GM19239 (cell line): ENCODE results near the gene FBXW2.

Experiments used
- DNase-seq: peaks from one replicate; pipeline ENCODE4 v3.0.0; 2011; ENCODE audit warnings: low spot score; ENCODE audit not compliant: insufficient read length
- FAIRE-seq: peaks from 2 replicates; lab custom pipeline; 2011; peaks lifted over from hg19 to GRCh38; lab: Jason Lieb, UNC

The FBXW2 gene

DNA sequence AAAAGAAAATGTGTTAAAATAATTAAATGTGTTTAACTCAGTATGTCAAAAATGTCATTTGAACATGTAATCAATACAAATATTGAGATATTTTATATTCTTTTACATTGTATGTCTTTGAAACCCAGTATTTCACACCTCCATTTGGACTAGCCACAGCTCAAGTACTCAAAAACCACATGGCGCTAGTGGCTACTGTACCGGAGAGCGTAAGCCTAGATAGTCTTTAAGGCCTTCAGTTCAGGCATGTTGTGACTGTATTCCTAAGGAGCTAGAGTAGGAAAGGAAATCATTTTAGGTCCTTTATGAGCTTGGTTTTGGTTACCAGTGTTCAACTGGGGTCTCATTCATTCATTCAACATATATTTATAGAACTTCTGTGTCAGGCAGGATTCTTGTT, 12.8 kb downstream of the FBXW2 start:
- DNase-seq (no peak), FAIRE-seq (no peak)

DNA sequence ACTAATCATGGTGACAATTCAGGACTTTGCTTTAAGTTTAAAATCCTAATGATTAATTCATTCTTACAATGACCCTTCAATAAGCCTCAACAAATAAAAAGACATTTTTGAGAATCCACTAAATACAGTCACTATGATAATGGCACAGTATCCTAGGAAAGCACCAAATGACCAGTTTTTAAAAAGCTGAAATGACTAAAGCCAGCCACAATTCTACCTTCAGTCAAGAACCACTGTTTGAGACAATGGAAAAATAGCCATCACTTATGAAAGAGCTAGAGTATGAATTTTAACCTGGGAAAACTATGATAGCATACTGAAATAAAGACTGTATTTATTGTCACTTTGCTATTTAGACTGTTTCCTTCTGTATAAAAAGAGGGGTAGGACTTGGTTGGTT, 14.0 kb downstream of the FBXW2 start:
- FAIRE-seq (no peak), DNase-seq (no peak)

DNA sequence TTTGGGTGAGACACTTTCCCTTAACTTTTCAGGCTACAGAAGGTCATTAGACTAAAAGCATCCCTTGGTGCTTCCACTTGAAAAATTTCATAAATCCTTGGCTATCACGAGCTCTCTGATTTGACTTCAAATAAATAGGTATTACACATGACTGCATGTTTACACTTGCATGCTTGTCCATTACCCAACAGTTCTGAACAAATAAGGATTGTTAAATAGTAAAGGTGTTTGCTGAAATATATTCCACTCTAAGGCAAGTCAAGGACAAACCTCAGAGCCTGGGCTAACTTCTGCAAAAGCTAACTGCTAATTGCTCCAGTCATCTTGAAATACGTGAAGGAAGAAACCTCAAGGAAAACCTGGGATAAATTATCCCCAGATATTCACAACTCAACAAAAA, 14.5 kb downstream of the FBXW2 start:
- DNase-seq (no peak), FAIRE-seq (no peak)

DNA sequence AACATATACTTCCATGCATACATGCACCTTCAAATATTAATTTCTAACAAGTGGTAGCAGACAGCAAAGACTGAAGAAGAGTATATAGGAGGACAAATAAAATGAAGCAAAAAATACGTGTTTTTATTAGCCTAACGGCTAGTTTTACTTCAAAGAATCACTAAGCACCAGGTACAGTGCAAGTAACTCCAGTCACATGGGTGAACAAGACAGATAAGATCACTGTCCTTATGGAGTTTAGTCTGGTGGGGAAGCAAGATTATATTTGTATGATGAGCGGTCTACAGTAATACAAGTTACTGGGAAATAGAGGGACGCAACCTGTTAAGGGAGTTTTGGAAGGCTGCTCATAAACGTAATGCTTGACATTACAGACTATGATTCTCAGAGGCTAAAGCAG, 16.0 kb downstream of the FBXW2 start:
- DNase-seq (no peak), FAIRE-seq (no peak)

DNA sequence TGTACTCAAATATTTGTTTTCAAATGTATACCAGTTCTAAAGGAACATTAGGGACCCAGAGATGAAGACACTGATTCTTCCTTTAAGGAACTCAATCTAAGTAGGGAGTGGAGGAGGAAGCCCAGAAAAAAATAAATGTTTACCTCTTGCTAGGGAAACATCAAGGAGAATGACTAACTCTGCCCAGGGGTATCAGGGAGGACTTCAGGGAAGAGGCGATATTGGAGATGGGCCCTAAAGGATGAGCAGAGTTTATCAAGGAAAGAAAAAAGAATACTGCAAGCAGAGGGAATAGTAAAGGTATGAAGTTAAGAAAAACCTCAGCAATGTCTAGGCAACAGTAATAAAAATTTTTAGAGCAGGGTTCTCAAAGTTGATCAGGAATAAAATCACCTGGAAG, 16.4 kb downstream of the FBXW2 start:
- FAIRE-seq (no peak), DNase-seq (no peak)

DNA sequence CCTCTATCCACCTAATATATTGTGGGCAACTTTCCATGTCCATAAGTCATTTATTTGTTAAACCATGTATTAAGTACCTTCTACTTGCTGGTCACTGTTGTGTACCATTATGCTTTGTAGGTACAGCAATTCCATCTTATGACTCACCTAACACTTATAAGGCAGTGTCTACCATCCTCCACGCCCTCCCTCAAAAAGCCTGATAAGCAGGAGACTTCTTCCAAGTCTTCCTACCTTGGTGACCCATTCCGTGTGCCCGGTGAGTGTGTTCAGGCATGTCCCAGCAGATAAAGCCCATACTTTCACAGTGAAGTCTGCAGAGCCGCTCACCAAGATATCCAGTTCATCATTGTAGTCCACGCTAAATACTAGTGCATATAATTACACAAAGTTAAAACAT, 17.4 kb downstream of the FBXW2 start:
- FAIRE-seq, result no peak
- DNase-seq, result no peak

DNA sequence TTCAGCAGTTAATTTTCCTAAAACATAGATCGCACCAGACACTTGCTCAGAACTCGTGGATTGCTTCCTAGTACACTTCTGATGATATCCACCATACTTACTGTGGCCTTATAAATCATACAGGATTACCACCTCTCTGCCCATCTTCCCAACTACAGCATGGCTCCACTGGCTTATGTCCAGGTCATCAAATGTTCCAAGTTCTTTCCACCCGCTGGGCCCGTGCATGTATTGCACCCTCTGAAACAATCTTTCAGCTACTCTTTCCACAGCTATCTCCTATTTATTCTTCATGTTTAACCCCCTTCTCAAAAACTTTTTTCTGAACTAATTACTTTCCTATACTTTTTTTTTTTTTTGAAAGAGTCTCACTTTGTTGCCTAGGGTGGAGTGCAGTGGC, 18.5 kb downstream of the FBXW2 start:
- DNase-seq, result no peak
- FAIRE-seq, result no peak

DNA sequence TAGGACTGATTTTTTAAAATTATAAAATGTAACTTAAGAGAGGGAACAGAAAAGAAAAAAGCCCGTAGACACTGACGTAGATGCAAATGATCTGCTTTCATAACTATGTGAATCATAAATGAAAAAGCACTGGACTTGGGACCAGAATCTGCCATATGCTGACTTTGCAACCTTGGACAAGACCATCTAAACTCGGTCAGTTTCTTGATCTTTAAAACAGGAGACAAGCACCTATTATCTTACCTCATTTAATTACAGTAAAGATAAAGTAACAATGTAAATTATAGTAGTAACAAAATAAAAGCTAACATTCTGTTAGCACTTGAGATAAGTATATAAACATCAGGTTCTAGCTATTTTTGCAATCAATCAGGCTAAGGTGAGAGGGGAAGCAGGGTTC, 20.0 kb downstream of the FBXW2 start:
- no peak for FAIRE-seq

DNA sequence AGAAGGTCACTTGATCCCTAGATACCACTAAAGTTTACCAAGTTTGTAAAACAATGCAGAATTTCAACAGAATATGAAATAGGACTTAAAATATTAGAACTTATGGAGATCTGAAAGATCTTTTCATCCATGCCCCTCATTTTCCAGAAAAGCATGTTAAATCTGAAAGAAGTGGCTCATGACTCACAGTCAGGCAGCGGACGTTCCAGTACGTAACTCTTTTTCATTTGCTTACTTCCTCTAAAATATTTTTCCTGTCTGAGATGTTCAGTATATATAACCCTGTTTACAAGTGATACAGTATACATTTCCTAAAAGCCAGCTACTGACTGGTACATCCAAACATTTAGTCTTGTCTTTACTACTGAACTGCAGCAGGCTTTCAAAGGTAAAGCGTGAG, 22.3 kb downstream of the FBXW2 start:
- DNase-seq (no peak), FAIRE-seq (no peak)

More for the DNA sequence above, 20.0 kb downstream of the FBXW2 start:
- no peak for DNase-seq

DNA sequence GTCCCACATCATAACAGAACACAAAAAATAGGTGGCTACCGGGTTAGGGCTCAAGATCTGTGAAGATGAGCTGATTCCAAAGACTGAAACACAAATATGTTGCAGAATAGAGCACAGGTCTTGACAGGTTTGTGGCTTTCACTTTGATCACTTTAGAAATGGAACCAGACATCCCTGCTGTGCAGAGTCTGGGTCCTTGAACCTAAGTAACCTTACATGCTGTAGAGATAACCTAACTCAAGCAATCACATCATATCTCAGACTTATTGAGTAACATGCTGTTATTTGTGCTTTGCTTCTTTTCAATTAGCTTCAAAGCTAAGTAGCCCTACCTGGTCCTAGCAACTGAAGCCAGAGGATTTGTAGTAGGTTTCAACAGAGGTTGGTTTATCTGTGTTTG, 24.3 kb downstream of the FBXW2 start:
- DNase-seq (no peak), FAIRE-seq (no peak)

DNA sequence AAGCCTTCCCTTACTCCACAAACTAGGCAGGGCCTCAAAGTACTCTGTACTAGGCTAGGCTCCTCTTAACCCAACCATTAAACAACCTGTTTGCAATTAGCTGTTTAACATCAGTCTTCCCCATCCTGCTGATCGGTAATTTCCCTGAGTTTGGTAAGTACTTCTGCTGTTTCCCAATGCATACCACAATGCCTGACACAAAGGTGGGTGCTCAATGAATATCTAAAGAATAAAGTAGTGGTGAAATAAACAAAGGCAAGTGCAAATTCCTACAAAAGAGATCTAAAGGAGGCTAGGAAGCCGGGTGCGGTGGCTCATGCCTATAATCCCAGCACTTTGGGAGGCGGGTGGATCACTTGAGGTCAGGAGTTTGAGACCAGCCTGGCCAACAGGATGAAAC, 25.0 kb downstream of the FBXW2 start:
- FAIRE-seq, result no peak

DNA sequence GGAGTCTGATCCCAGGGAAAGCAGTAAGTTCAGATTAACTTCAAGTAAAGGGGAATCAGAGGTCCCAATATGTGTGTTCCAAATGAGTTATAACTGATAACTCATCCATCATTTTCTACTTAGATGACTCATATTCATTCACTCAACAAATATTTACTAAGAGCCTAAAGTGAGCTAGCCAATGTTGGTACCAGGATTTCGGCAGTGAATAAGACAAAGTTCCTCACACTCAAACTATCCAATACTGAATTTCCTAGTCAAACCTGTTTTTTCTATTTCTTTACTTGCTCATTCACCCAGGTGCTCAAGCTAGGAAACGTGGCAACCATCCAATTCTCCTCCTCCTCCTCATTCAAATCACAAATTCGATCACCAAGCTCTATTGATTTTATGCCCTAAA, 25.8 kb downstream of the FBXW2 start:
- FAIRE-seq (no peak), DNase-seq (no peak)

More for the DNA sequence above, 25.0 kb downstream of the FBXW2 start:
- DNase-seq, result no peak

DNA sequence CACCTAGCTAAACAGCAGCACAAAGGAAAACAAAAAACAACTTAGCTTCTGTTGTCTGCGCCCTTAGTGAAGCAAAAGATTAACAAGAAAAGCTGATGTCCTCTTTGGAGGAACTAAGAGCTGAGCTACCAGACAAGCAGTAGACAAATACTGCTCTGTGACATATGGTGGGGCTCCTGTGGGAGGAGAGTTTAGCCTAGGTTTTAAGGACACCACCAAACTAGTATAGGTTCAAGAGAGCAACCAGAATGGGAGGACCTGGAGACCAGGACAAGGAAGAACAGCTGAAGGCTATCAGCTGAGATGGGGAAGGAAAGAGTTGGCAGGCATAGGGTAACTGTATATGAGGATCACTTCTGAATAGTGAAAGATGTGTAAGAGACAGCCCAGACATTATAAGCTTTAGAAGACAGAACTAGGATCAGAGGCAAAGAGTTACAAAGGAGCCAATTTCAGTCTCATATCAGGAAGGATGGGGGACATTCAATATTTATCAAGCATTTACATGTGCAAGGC, 27.2 kb downstream of the FBXW2 start:
- no peak for FAIRE-seq
- no peak for DNase-seq

DNA sequence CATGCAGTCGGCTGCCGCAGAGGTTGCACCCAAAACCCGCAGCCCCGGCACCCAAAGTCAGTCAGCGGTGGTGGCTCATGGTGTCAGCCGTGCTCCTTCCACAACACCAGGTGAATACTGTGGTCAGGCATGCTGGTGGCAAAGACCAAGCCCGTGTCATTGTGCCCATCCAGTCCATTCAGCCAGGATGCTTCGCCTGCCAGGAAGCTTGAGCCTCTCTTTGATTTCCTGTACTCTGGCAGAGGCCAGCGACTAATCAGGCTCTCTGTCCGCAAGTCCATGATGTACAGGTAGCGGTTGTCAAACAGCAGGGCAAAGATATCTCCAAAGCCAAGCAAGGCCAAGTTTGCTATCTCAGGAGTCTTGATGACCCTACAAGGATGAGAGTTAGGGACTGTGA, 28.7 kb downstream of the FBXW2 start:
- DNase-seq (no peak), FAIRE-seq (no peak)

DNA sequence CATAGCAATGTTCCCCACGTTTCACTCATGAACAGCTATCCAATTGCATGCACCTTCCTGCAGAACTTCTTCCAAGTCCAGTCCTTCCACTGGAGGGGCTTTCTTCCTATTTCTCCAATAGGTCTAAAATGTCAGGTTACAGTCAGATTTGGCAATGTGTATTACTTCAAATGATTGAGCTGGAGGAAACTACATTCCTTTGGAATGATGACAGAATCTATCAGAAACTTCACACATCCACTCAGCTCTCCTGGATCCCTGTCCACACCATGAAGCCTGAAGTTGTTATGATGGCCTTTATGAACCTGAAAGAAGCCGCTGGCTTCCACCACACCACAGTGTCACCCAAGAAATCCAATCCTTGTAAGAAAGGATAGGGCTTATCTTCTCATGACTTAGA, 32.2 kb downstream of the FBXW2 start:
- no peak for FAIRE-seq
- no peak for DNase-seq

DNA sequence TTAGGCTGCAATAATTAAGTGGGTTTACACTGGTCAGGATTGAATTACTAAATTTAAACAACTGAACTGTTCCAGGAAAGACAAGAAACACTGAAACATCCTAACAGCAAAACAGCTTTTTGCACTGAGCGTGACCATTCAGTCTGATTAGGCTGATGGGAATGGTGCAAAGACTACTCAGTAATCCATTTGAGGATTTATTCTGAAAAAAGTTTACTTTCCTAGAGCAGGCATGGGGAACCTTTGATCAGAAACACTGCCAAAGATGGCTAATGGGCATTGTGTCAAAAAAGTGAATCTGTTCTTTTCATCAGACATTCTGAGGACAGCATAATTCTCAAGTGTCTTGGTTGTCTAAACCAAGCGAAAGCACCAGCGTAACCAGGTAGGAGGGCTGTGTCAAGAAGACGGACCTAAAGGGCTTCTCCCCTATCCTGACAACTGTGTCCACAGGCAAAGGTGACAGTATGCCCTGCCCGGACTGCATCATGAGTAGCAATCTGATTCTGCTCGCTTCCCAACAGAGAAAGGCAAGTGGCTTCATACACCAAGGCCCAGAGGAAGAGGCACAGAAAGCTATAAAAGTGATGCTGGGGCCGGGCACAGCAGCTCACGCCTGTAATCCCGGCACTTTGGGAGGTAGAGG, 33.3 kb downstream of the FBXW2 start:
- DNase-seq, result no peak
- no peak for FAIRE-seq

DNA sequence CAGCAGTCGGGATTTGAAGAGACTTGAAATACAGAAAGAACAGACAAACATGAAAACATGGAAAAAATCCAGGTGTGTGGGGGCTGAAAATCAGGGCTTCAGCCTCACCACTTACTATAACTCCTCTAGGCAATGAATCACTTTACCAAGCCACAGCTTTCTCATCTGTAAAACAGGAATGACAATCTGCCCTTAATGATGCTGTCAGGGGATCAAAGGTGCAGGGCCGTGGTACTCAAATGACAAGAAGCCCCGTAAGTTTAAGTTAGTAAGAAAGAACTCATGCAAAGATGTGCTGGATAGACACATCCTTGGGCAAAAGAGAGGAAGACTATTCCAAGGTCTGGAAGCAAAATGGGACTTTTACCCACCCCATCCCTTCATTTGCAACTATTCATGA, 34.7 kb downstream of the FBXW2 start:
- FAIRE-seq (no peak), DNase-seq (no peak)

DNA sequence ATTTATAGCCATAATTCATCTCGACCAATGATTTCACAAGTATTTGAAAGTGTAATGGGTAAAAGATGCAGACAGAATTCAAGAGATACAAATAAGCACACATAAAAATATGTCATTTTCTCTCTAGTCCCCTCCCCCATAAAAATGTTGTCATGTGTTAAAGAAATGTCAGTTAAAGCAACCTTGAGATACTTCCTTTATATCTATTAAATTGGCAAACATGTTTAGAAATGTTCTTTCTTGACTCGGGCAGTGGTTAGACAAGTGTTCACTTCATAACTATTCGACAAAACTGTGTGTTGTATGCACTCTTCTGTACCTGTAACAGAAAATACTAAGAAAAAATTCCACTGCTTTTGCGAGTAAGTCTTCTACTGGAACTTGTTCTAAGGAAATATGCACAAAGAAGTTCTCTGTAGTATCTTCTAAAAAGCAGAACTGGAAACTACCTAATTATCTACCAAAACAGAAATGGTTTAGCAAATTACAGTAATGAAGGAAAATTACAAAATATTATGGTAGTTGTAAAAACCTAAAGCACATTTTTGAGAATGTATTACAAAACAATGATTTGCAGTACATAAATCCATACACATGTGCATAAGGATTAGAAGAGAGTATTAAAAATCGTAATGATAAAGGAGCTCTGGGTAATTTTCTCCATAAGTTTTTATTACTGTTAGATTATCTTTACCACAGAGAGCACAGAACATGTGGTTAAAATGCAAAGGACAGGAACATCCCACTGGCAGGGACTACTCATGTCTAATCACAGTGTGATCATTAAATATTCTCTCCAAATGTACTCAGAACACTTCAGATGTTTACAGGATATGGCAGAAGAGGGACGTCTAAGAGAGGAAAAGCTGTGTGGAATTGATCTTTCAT, 35.9 kb downstream of the FBXW2 start:
- no peak for DNase-seq

DNA sequence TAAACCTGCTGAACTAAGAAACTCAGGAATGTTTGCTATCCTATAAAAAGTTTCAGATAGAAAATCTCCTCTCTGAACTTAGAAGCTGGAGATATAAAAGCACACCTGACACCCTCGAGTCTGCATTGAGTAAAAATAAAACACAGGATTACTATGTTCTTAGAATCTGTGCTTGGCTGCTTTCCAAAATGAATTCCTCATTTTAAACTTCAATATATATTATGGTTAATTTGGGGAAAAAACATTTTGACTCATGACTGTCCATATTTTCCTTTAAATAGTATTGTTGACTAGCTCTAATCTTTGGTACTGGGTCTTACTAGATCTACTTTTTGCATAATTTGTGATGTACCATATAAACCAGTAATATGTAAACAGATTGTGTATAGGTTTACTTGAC, 36.7 kb downstream of the FBXW2 start:
- no peak for FAIRE-seq

More for the DNA sequence above, 35.9 kb downstream of the FBXW2 start:
- no peak for FAIRE-seq

DNA sequence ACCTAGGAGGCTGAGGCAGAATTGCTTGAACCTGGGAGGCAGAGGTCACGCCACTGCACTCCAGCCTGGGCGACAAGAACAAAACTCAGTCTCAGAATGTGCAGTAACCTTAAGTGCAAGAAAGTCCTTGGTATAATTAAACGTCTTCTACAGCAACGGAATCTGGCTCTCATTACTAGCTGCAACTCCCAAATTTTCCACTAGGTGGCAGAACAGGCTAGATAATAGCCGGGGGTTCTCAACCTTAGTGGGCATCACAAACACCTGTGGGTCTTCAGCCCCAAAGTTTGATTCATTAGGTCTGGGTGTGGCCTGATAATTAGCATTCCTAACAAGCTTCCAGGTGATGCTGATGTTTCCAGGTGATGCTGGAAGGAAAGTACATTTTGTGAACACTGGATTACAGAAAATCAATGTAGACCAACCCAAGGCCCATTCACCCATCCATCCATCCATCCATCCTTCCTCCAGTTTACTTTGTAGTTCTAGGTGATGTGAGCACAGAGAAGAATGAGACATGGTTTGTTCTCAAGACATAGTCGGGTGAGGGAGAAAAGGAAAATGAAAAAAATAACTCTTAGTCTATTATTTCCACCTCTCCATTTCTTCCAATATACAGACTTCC, 37.3 kb downstream of the FBXW2 start:
- FAIRE-seq, result peak; percentile 97
- DNase-seq, result peak; percentile 58

More for the DNA sequence above, 36.7 kb downstream of the FBXW2 start:
- DNase-seq, result no peak

DNA sequence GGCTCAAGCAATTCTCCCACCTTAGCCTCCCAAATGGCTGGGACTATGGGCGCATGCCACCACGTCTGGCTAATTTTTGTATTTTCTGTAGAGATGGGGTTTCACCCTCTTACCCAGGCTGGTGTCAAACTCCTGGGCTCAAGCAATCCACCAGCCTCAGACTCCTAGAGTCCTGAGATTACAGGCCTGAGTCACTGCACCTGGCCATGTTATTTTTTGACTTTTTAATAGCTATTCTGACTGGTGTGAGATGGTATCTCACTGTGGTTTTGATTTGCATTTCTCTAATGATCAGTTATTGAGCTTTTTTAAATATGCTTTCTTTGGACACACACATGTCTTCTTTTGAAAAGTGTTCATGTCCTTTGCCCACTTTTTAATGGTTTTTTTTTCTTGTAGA, 38.2 kb downstream of the FBXW2 start:
- DNase-seq (no peak), FAIRE-seq (no peak)
